Measurements from ENCODE around the gene NRXN3. TPM values are rescaled to one million over a fixed set of nuclear protein-coding genes. Genes with fewer than 3 reads are reported as not detected.

Gene NRXN3
- polyA plus RNA-seq, 1 experiment = 1.1 TPM

- CTCF ChIA-PET = no interaction called here
- H3K27ac ChIP-seq (ENCODE audit: low read depth, low read length) = no peak overlapping the region
- H3K27me3 ChIP-seq (ENCODE audit: control insufficient read depth, insufficient read depth, low read length) = no peaks in the 10 kb centered on the region
- TF ChIP-seq, protein P1, sequence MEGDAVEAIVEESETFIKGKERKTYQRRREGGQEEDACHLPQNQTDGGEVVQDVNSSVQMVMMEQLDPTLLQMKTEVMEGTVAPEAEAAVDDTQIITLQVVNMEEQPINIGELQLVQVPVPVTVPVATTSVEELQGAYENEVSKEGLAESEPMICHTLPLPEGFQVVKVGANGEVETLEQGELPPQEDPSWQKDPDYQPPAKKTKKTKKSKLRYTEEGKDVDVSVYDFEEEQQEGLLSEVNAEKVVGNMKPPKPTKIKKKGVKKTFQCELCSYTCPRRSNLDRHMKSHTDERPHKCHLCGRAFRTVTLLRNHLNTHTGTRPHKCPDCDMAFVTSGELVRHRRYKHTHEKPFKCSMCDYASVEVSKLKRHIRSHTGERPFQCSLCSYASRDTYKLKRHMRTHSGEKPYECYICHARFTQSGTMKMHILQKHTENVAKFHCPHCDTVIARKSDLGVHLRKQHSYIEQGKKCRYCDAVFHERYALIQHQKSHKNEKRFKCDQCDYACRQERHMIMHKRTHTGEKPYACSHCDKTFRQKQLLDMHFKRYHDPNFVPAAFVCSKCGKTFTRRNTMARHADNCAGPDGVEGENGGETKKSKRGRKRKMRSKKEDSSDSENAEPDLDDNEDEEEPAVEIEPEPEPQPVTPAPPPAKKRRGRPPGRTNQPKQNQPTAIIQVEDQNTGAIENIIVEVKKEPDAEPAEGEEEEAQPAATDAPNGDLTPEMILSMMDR (IDR thresholded peaks at IDR 0.05; ENCODE audit: low read depth, low read length) = no peak
- no peaks in the 10 kb centered on the region for H3K9me3 ChIP-seq (ENCODE audit: control insufficient read depth, insufficient read depth, low read length)
- DNase-seq (ENCODE audit: low read depth, low spot score) = no peak
- H3K4me3 ChIP-seq (ENCODE audit: low read depth, low read length) = no peak overlapping the region
- POLR2A ChIA-PET = no interaction called here
Measured at GRCh38 chr14:79037593-79037992, 867.4 kb downstream of the NRXN3 start.

GRCh38 chr14:79040790-79041189 is 870.6 kb downstream of the NRXN3 start:
- no peak for DNase-seq (ENCODE audit: low read depth, low spot score)
- TF ChIP-seq, protein P1 (IDR thresholded peaks at IDR 0.05; ENCODE audit: low read depth, low read length) = no peak
- CTCF ChIA-PET = no interaction called here
- Histone ChIP-seq H3K9me3 (ENCODE audit: control insufficient read depth, insufficient read depth, low read length) (no peaks in the 10 kb centered on the region), H3K27me3 (ENCODE audit: control insufficient read depth, insufficient read depth, low read length) (no peaks in the 10 kb centered on the region), H3K4me3 (ENCODE audit: low read depth, low read length) (no peak overlapping the region), H3K27ac (ENCODE audit: low read depth, low read length) (no peak overlapping the region)
- POLR2A ChIA-PET = no interaction called here

GRCh38 chr14:79043194-79043889 is 873.2 kb downstream of the NRXN3 start:
- no peak for DNase-seq (ENCODE audit: low read depth, low spot score)
- ChIA-PET POLR2A (no interaction called here), CTCF (no interaction called here)
- Histone ChIP-seq H3K27me3 (ENCODE audit: control insufficient read depth, insufficient read depth, low read length) (no peaks in the 10 kb centered on the region), H3K4me3 (ENCODE audit: low read depth, low read length) (no peak overlapping the region), H3K9me3 (ENCODE audit: control insufficient read depth, insufficient read depth, low read length) (no peaks in the 10 kb centered on the region), H3K27ac (ENCODE audit: low read depth, low read length) (no peak overlapping the region)
- TF ChIP-seq, protein P1 (IDR thresholded peaks at IDR 0.05; ENCODE audit: low read depth, low read length) = no peak

DNA sequence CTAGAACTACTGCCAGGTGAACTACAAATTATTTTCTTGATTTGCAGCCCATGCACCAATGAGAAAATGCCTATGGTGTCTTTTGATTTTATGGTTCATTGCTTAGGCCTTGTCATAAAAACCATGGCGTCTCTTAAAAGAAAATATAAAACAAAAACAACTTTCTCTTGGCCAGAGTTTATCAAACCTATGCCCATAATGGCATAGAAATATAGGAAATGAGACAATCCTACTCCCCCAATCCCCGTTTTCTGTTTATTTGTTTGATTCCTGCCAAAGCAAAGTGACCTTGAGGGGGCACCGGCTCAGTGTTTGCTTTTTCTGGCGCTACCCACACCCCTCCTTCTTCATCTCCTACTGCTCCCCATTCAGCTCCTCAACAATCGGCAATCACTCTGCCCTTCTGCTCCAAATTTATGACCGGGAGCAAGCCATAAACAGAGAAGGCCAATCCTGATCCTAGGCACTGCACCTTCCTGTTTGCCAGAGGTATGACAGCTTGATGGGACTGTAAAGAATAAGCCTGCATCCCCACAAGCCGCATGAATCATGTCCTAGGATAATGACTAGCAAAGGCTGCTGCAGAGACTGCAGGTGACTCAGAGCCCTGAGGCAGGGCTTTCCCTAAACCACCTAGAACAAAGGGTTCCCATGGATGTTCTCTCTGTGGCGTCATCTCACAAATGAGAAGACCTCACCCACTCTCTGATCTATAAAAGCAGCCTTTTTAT is 874.9 kb downstream of the NRXN3 start:
- POLR2A ChIA-PET = no interaction called here
- Histone ChIP-seq H3K27me3 (ENCODE audit: control insufficient read depth, insufficient read depth, low read length) (no peaks in the 10 kb centered on the region), H3K9me3 (ENCODE audit: control insufficient read depth, insufficient read depth, low read length) (no peaks in the 10 kb centered on the region), H3K27ac (ENCODE audit: low read depth, low read length) (no peak overlapping the region), H3K4me3 (ENCODE audit: low read depth, low read length) (no peak overlapping the region)
- peak; percentile 15 for DNase-seq (ENCODE audit: low read depth, low spot score)
- TF ChIP-seq, protein P1 (IDR thresholded peaks at IDR 0.05; ENCODE audit: low read depth, low read length) = no peak
- CTCF ChIA-PET = no interaction called here

Data from AG04450 (cell line).